CD4-positive, alpha-beta T cell treated with Interleukin-6 at 100 ng/mL for 8 hours (primary cell): ENCODE results near the gene FARSB.
"Not testable (repeated sequence)": the region's sequence is repeated elsewhere in the genome, so short reads cannot be mapped to it uniquely, and the experiment has no call there.

Source experiments
- DNase-seq: peaks from one replicate; pipeline ENCODE4 v3.0.0-alpha.2; 2020; ENCODE audit warnings: mixed read lengths, low spot score

The FARSB gene

GRCh38 chr2:222655787-222656525 lies at the start of gene FARSB:
FARSB (minus strand) TSS chr2:222656092; CDS start chr2:222656073, 19 bp downstream.
- peak; percentile 95 for DNase-seq

- no peak for DNase-seq
Measured at GRCh38 chr2:222703886-222704285, 48.0 kb upstream of the FARSB start.

GRCh38 chr2:222703091-222703490 lies 47.2 kb upstream of the FARSB start:
- no peak for DNase-seq

- no peak for DNase-seq
Measured at GRCh38 chr2:222701721-222702131, 45.8 kb upstream of the FARSB start.

GRCh38 chr2:222701233-222701632 lies 45.3 kb upstream of the FARSB start:
- no peak for DNase-seq

GRCh38 chr2:222698276-222698675 lies 42.4 kb upstream of the FARSB start:
- DNase-seq, result no peak

- no peak for DNase-seq
Measured at GRCh38 chr2:222693837-222694236, 37.9 kb upstream of the FARSB start.

- not testable (repeated sequence) for DNase-seq
Measured at GRCh38 chr2:222693413-222693812, 37.5 kb upstream of the FARSB start.

- peak; percentile 65 for DNase-seq
Measured at GRCh38 chr2:222690564-222691200, 34.8 kb upstream of the FARSB start.

GRCh38 chr2:222689322-222689721 lies 33.4 kb upstream of the FARSB start:
- no peak for DNase-seq

GRCh38 chr2:222688917-222689316 lies 33.0 kb upstream of the FARSB start:
- DNase-seq, result no peak

- no peak for DNase-seq
Measured at GRCh38 chr2:222686086-222686750, 30.3 kb upstream of the FARSB start.

- DNase-seq, result no peak
Measured at GRCh38 chr2:222683805-222684204, 27.9 kb upstream of the FARSB start.

GRCh38 chr2:222677981-222678380 lies 22.1 kb upstream of the FARSB start:
- DNase-seq, result no peak

- no peak for DNase-seq
Measured at GRCh38 chr2:222673883-222674282, 18.0 kb upstream of the FARSB start.

- no peak for DNase-seq
Measured at GRCh38 chr2:222673273-222673672, 17.4 kb upstream of the FARSB start.

GRCh38 chr2:222672068-222672401 lies 16.1 kb upstream of the FARSB start:
- DNase-seq, result no peak

GRCh38 chr2:222671259-222672067 lies 15.6 kb upstream of the FARSB start, which contains the start of gene MOGAT1:
MOGAT1 (plus strand) TSS chr2:222671658; CDS start chr2:222671786, 128 bp downstream.
- no peak for DNase-seq

GRCh38 chr2:222670191-222671038 lies 14.5 kb upstream of the FARSB start:
- no peak for DNase-seq

- DNase-seq, result no peak
Measured at GRCh38 chr2:222669353-222669752, 13.5 kb upstream of the FARSB start.

- DNase-seq, result no peak
Measured at GRCh38 chr2:222668494-222669154, 12.7 kb upstream of the FARSB start.
